Activated CD8-positive, alpha-beta memory T cell treated with anti-CD3 and anti-CD28 coated beads, Interleukin-2, amount 50 U/mL, for 24 hours (primary cell): ENCODE data around the gene SLC13A2.
"Not testable (repeated sequence)": the region's sequence is repeated elsewhere in the genome, so short reads cannot be mapped to it uniquely, and the experiment has no call there.

Experiments
- DNase-seq: peaks from one replicate; pipeline ENCODE4 v3.0.0-alpha.2; 2020; ENCODE audit errors: extremely low read depth

The SLC13A2 gene

GRCh38 chr17:28518132-28518531, 44.7 kb downstream of the SLC13A2 start:
- no peak for DNase-seq

- no peak for DNase-seq
Measured at GRCh38 chr17:28518578-28518977, 45.1 kb downstream of the SLC13A2 start.

- no peak for DNase-seq
Measured at GRCh38 chr17:28519236-28519635, 45.8 kb downstream of the SLC13A2 start.

GRCh38 chr17:28520687-28521086, 47.2 kb downstream of the SLC13A2 start:
- DNase-seq, result no peak

GRCh38 chr17:28521311-28522085, 48.1 kb downstream of the SLC13A2 start:
- DNase-seq, result no peak

- not testable (repeated sequence) for DNase-seq
Measured at GRCh38 chr17:28522281-28522680, 48.8 kb downstream of the SLC13A2 start.

- DNase-seq, result no peak
Measured at GRCh38 chr17:28523186-28523585, 49.7 kb downstream of the SLC13A2 start.

GRCh38 chr17:28523876-28524275, 50.4 kb downstream of the SLC13A2 start:
- DNase-seq, result no peak

GRCh38 chr17:28524476-28525424, 51.3 kb downstream of the SLC13A2 start:
- DNase-seq, result no peak

- no peak for DNase-seq
Measured at GRCh38 chr17:28526381-28526780, 52.9 kb downstream of the SLC13A2 start.

GRCh38 chr17:28527181-28527681, 53.8 kb downstream of the SLC13A2 start:
- no peak for DNase-seq

- DNase-seq, result no peak
Measured at GRCh38 chr17:28527859-28528258, 54.4 kb downstream of the SLC13A2 start.

- no peak for DNase-seq
Measured at GRCh38 chr17:28528327-28529012, 55.0 kb downstream of the SLC13A2 start.

- no peak for DNase-seq
Measured at GRCh38 chr17:28529013-28529400, 55.6 kb downstream of the SLC13A2 start.

- DNase-seq, result no peak
Measured at GRCh38 chr17:28530250-28530649, 56.8 kb downstream of the SLC13A2 start.

- no peak for DNase-seq
Measured at GRCh38 chr17:28530926-28531325, 57.5 kb downstream of the SLC13A2 start.

- DNase-seq, result no peak
Measured at GRCh38 chr17:28532050-28532960, 58.9 kb downstream of the SLC13A2 start.

- no peak for DNase-seq
Measured at GRCh38 chr17:28533091-28533807, 59.8 kb downstream of the SLC13A2 start.

- no peak for DNase-seq
Measured at GRCh38 chr17:28534740-28535375, 61.4 kb downstream of the SLC13A2 start.
